Gastroesophageal sphincter (tissue), 4 donors: ENCODE data around the gene SMIM17. TPM values are rescaled to one million over a fixed set of nuclear protein-coding genes. Genes with fewer than 3 reads are reported as not detected.

Experiments
- ATAC-seq: fragments of 150-250 bp; one replicate; pipeline ENCODE4 v1.9.1; 2016; ENCODE audit warnings: mild to moderate bottlenecking, moderate library complexity
- H3K27ac ChIP-seq, 4 donors: fragments of 200-600 bp; sonication (generic) in 3 of 4; 1 replicate in 3 of 4; 2 replicates in 1 of 4; pipeline ENCODE4 v1.5.1; 2016 to 2019
- H3K27me3 ChIP-seq: fragments of 200-600 bp; sonication (generic); one replicate; pipeline ENCODE4 v1.5.1; 2019
- H3K36me3 ChIP-seq, 2 donors: fragments of 200-600 bp; sonication (generic); one replicate each; pipeline ENCODE4 v1.5.1; 2019; ENCODE audit warnings: control low read depth in 1 of 2
- H3K4me1 ChIP-seq, 3 donors: fragments of 200-600 bp; sonication (generic); 1 replicate in 2 of 3; 2 replicates in 1 of 3; pipeline ENCODE4 v1.5.1; 2016 to 2019; ENCODE audit warnings: control low read depth in 2 of 3
- H3K4me3 ChIP-seq, 2 donors: fragments of 200-600 bp; sonication (generic); one replicate each; pipeline ENCODE4 v1.5.1; 2019; ENCODE audit warnings: mild to moderate bottlenecking in 1 of 2, moderate library complexity in 1 of 2
- H3K9me3 ChIP-seq, 3 donors: fragments of 200-600 bp; sonication (generic); one replicate each; pipeline ENCODE4 v1.5.1; 2017 to 2019; ENCODE audit warnings: control low read depth in 2 of 3
- CTCF ChIP-seq, 4 experiments: fragments of 200-600 bp in 2 of 4; fragments of 450-650 bp in 2 of 4; sonication (generic) in 1 of 4; IDR thresholded peaks; one replicate each; pipeline ENCODE4 v1.5.1; 2017 to 2019; ENCODE audit warnings: antibody characterized with exemption in 4 of 4, mild to moderate bottlenecking in 2 of 4, moderate library complexity in 2 of 4
- EP300 ChIP-seq: sonication (generic); formaldehyde crosslinking; IDR thresholded peaks from one replicate; pipeline ENCODE4 v1.6.1; 2017; ENCODE audit warnings: antibody characterized with exemption, mild to moderate bottlenecking
- POLR2A ChIP-seq, 2 donors: fragments of 450-650 bp; IDR thresholded peaks; one replicate each; pipeline ENCODE4 v1.6.1; 2017; ENCODE audit warnings: antibody characterized with exemption in 2 of 2, mild to moderate bottlenecking in 2 of 2, moderate library complexity in 1 of 2
- POLR2AphosphoS5 ChIP-seq: sonication (generic); formaldehyde crosslinking; IDR thresholded peaks from one replicate; pipeline ENCODE4 v1.6.1; 2017; ENCODE audit warnings: antibody characterized with exemption
- WGBS, 2 donors: methylation state at CpG; one replicate each; pipeline ENCODE4 v1.1.5; 2018; ENCODE audit warnings: low coverage in 1 of 2; 5-methylcytosine and 5-hydroxymethylcytosine counted together
- total RNA-seq, 4 donors: library from RNA; depleted of rRNA; stranded (reverse); fragments of >200 nt; gene quantifications; one replicate each; pipeline ENCODE4 v1.1.0, GENCODE V29; 2016

SMIM17 gene
- total RNA-seq, 4 donors from 2014 or later, result 1.1 to 1.4 TPM; not detected in 2

- no peak for ATAC-seq
- Histone ChIP-seq H3K4me1 (no peaks in the 10 kb centered on the region), H3K36me3 (peaks cover 0 to 74% of the 10 kb centered on the region in 2 donors), H3K27ac (no peak overlapping the region), H3K9me3 (peaks cover 0 to 80% (median 0%) of the 10 kb centered on the region in 3 donors), H3K27me3 (no peaks in the 10 kb centered on the region), H3K4me3 (no peak overlapping the region)
- TF ChIP-seq POLR2AphosphoS5, result no peak
- TF ChIP-seq POLR2A (IDR thresholded peaks at IDR 0.05), result no peak
- no peak for TF ChIP-seq CTCF (IDR thresholded peaks at IDR 0.05)
- TF ChIP-seq EP300, result no peak
- WGBS, 2 donors, result 90 to 94% methylated on average over 3 to 4 of the region's 37 CpGs
Measured at GRCh38 chr19:56622374-56622773, 20.6 kb upstream of the SMIM17 start.

DNA sequence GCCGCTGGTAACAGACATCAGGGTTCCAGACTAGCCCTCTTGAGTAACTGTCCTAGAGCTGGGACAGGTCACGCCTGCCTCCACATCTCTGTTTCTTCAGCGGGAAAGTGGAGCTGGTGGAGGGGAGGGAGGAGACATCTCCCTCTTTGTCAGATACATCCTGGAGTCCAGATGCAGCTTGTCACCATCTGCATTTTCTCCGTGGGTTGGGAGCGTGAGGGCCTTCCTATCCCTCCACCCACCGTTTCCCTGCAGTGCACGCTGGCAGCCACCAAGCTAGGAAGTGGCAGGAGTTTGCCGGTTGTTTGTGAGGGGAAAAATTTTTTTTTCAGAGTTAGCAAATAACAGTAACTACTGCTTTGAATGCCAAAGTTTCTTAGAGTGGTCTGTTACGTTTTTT is 20.0 kb upstream of the SMIM17 start:
- peaks cover 0 to 80% (median 0%) of the 10 kb centered on the region in 3 donors for H3K9me3 ChIP-seq
- peaks cover 0 to 67% of the 10 kb centered on the region in 2 donors for H3K36me3 ChIP-seq
- H3K27me3 ChIP-seq, result no peaks in the 10 kb centered on the region
- no peak for TF ChIP-seq EP300
- no peaks in the 10 kb centered on the region for H3K4me1 ChIP-seq
- WGBS, 2 donors, result 47 to 85% methylated on average over 3 to 6 of the region's 9 CpGs
- no peak overlapping the region for H3K27ac ChIP-seq
- ATAC-seq, result no peak
- no peak overlapping the region for H3K4me3 ChIP-seq

GRCh38 chr19:56625708-56626107 is 17.3 kb upstream of the SMIM17 start:
- H3K27me3 ChIP-seq, result no peaks in the 10 kb centered on the region
- peaks cover 0 to 83% (median 0%) of the 10 kb centered on the region in 3 donors for H3K9me3 ChIP-seq
- no peak for ATAC-seq
- 96 to 100% methylated on average over 3 of the region's 9 CpGs for WGBS, 2 donors
- no peak for TF ChIP-seq EP300
- no peak for TF ChIP-seq CTCF (IDR thresholded peaks at IDR 0.05)
- no peak for TF ChIP-seq POLR2A (IDR thresholded peaks at IDR 0.05)
- TF ChIP-seq POLR2AphosphoS5, result no peak
- peaks cover 0 to 55% of the 10 kb centered on the region in 2 donors for H3K36me3 ChIP-seq
- H3K4me1 ChIP-seq, result no peaks in the 10 kb centered on the region
- no peak overlapping the region for H3K4me3 ChIP-seq
- no peak overlapping the region for H3K27ac ChIP-seq

- Histone ChIP-seq H3K27me3 (no peaks in the 10 kb centered on the region), H3K4me1 (no peaks in the 10 kb centered on the region), H3K4me3 (no peak overlapping the region), H3K27ac (no peak overlapping the region), H3K9me3 (peaks cover 0 to 74% (median 1%) of the 10 kb centered on the region in 3 donors), H3K36me3 (peaks cover 0 to 15% of the 10 kb centered on the region in 2 donors)
- no peak for ATAC-seq
- TF ChIP-seq POLR2AphosphoS5, result no peak
- no peak for TF ChIP-seq POLR2A (IDR thresholded peaks at IDR 0.05)
- TF ChIP-seq CTCF (IDR thresholded peaks at IDR 0.05), result no peak
- no peak for TF ChIP-seq EP300
- 17% methylated on average over 1 of the region's 1 CpG; no CpG with 5 or more reads in 1 of the 2 donors for WGBS, 2 donors
Measured at GRCh38 chr19:56633021-56633420, 9.9 kb upstream of the SMIM17 start.

DNA sequence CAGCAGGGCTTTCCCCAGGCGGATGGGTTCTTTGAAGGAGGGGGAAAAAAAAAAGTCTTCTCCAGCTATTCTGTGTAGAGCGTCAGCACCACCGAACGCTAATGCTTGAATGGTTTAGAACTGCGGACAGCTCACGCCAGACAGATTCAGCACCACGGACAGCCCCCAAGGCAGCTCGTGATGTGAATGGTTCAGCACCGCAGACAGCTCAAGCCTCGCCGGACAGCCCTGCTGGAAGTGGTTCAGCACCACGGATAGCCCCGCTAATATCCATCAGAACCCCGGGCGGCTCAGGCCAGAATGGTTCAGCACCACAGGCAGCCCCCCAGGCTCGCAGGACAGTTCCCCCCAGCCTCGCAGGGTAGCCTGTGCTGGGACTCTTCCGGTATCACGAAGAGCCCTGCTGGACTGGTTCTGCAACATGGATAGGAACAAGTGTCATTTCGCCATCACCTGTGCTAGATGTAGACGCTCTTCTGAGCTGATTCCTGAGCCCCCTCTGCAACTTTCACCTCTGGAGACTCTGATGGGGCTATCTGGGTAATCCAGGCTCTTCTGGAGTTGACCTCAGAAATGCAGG is 4.9 kb upstream of the SMIM17 start:
- Histone ChIP-seq H3K36me3 (peaks cover 0 to 10% of the 10 kb centered on the region in 2 donors), H3K9me3 (peaks cover 0 to 42% (median 0%) of the 10 kb centered on the region in 3 donors), H3K27me3 (peaks cover 7% of the 10 kb centered on the region), H3K4me3 (no peak overlapping the region), H3K4me1 (no peaks in the 10 kb centered on the region), H3K27ac (no peak overlapping the region)
- TF ChIP-seq POLR2AphosphoS5 (no peak), CTCF (IDR thresholded peaks at IDR 0.05) (no peak), POLR2A (IDR thresholded peaks at IDR 0.05) (no peak), EP300 (no peak)
- no peak for ATAC-seq
- 0 to 16% methylated on average over 1 to 5 of the region's 21 CpGs for WGBS, 2 donors
